PC-9 (cell line): Measurements from ENCODE around the gene TTK. TPM values are rescaled to one million over a fixed set of nuclear protein-coding genes. Genes with fewer than 3 reads are reported as not detected.

Experiments used
- BruUV-seq: library from RNA; stranded (reverse); fragments of 400-500 nt; replicated peaks from 2 replicates; lab custom pipeline; 2021; lab: Mats Ljungman, UMichigan
- CTCF ChIA-PET: fragments of 300-600 bp; sonication (Branson Sonifier 250); formaldehyde crosslinking; loops from one replicate; lab custom pipeline; 2022; ENCODE audit warnings: antibody characterized with exemption; lab: Charles Lee
- POLR2A ChIA-PET: fragments of 300-600 bp; sonication (Branson Sonifier 250); formaldehyde crosslinking; loops from one replicate; lab custom pipeline; 2022; ENCODE audit warnings: antibody characterized with exemption; ENCODE audit not compliant: unreplicated experiment; lab: Charles Lee
- DNase-seq, 2 experiments: peaks; one replicate each; pipeline versions ENCODE4 v3.0.0 to v3.0.0-alpha.2; 2015 to 2022; ENCODE audit warnings: mixed read lengths in 1 of 2
- H2AFZ ChIP-seq: fragments of 200-600 bp; sonication (generic); 2 replicates; pipeline ENCODE4 v1.8.1; 2017; ENCODE audit warnings: antibody characterized with exemption
- H3F3A ChIP-seq: fragments of 200-600 bp; sonication (generic); 2 replicates; pipeline ENCODE4 v1.8.1; 2017; ENCODE audit warnings: antibody characterized with exemption, mild to moderate bottlenecking, low read depth; ENCODE audit not compliant: insufficient read depth
- H3K27ac ChIP-seq: fragments of 200-600 bp; sonication (generic); 2 replicates; pipeline ENCODE4 v1.6.1; 2016; ENCODE audit warnings: mixed run types
- H3K27me3 ChIP-seq: fragments of 200-600 bp; sonication (generic); 2 replicates; pipeline ENCODE4 v1.6.1; 2016; ENCODE audit warnings: low read depth, mixed run types; ENCODE audit not compliant: insufficient read depth
- H3K36me3 ChIP-seq: fragments of 200-600 bp; sonication (generic); 2 replicates; pipeline ENCODE4 v1.6.1; 2016; ENCODE audit warnings: low read depth, mixed run types
- H3K4me1 ChIP-seq: fragments of 200-600 bp; sonication (generic); replicated peaks from 2 replicates; pipeline ENCODE4 v1.6.1; 2016; ENCODE audit warnings: mixed run types; ENCODE audit not compliant: insufficient read depth
- H3K4me2 ChIP-seq: fragments of 200-600 bp; sonication (generic); 2 replicates; pipeline ENCODE4 v1.6.1; 2017; ENCODE audit warnings: mixed run types
- H3K4me3 ChIP-seq: fragments of 200-600 bp; sonication (generic); 2 replicates; pipeline ENCODE4 v1.6.1; 2016; ENCODE audit warnings: mixed run types
- H3K79me2 ChIP-seq: fragments of 200-600 bp; sonication (generic); 2 replicates; pipeline ENCODE4 v1.6.1; 2017; ENCODE audit warnings: low read depth, mixed run types
- H3K9me2 ChIP-seq: fragments of 200-600 bp; sonication (generic); 2 replicates; pipeline ENCODE4 v1.8.1; 2017; ENCODE audit warnings: mild to moderate bottlenecking; ENCODE audit not compliant: insufficient read depth
- H3K9me3 ChIP-seq: fragments of 200-600 bp; sonication (generic); 2 replicates; pipeline ENCODE4 v1.8.1; 2016; ENCODE audit warnings: low read depth; ENCODE audit not compliant: insufficient read depth
- H4K20me1 ChIP-seq: fragments of 200-600 bp; sonication (generic); 2 replicates; pipeline ENCODE4 v1.8.1; 2017; ENCODE audit not compliant: insufficient read depth
- CTCF ChIP-seq: fragments of 200-600 bp; sonication (generic); conservative IDR thresholded peaks from 2 replicates; pipeline ENCODE4 v1.6.1; 2017; ENCODE audit warnings: mixed run types, antibody characterized with exemption, mild to moderate bottlenecking, moderate library complexity
- EZH2 ChIP-seq: fragments of 200-600 bp; sonication (generic); IDR thresholded peaks from 2 replicates; pipeline ENCODE4 v1.8.0; 2017; ENCODE audit warnings: antibody characterized with exemption, low read depth
- intact Hi-C: fragments of 100-400 bp; cut with micrococcal nuclease; formaldehyde crosslinking; loops from one replicate; pipeline ENCODE4 v1.10.0; 2022; ENCODE audit not compliant: unreplicated experiment
- total RNA-seq: library from RNA; stranded (reverse); gene quantifications from 2 replicates; pipeline ENCODE4 v1.2.3, GENCODE V29; 2021

TTK gene
- total RNA-seq, 1 experiment from 2014 or later, result 40.3 TPM

GRCh38 chr6:79967178-79967577 lies 37.3 kb upstream of the TTK start:
- ChIA-PET POLR2A (no interaction called here), CTCF (no interaction called here)
- H3K9me3 ChIP-seq, result no peaks in the 10 kb centered on the region
- H3K4me3 ChIP-seq, result no peak overlapping the region
- H3K79me2 ChIP-seq, result no peaks in the 10 kb centered on the region
- H3K4me2 ChIP-seq, result no peak overlapping the region
- TF ChIP-seq CTCF (no peak), EZH2 (no peak)
- DNase-seq, result no peak
- H3K27me3 ChIP-seq, result no peaks in the 10 kb centered on the region
- H3F3A ChIP-seq, result no peaks in the 10 kb centered on the region
- H3K27ac ChIP-seq, result no peak overlapping the region
- no peak overlapping the region for H2AFZ ChIP-seq
- H3K4me1 ChIP-seq, result no peaks in the 10 kb centered on the region
- intact Hi-C loops, result no loop called here
- no peaks in the 10 kb centered on the region for H3K9me2 ChIP-seq
- no peaks in the 10 kb centered on the region for H4K20me1 ChIP-seq
- BruUV-seq, result no TSS peak
- H3K36me3 ChIP-seq, result no peaks in the 10 kb centered on the region

GRCh38 chr6:79969784-79970183 lies 34.7 kb upstream of the TTK start:
- no peak for DNase-seq
- H2AFZ ChIP-seq, result no peak overlapping the region
- H3K27me3 ChIP-seq, result no peaks in the 10 kb centered on the region
- no peaks in the 10 kb centered on the region for H3F3A ChIP-seq
- intact Hi-C loops, result no loop called here
- H3K4me1 ChIP-seq, result no peaks in the 10 kb centered on the region
- BruUV-seq, result no TSS peak
- H3K9me3 ChIP-seq, result no peaks in the 10 kb centered on the region
- POLR2A ChIA-PET, result no interaction called here
- CTCF ChIA-PET, result no interaction called here
- no peaks in the 10 kb centered on the region for H3K9me2 ChIP-seq
- no peak overlapping the region for H3K27ac ChIP-seq
- no peak for TF ChIP-seq EZH2
- no peak for TF ChIP-seq CTCF
- no peak overlapping the region for H3K4me2 ChIP-seq
- H3K4me3 ChIP-seq, result no peak overlapping the region
- no peaks in the 10 kb centered on the region for H3K79me2 ChIP-seq
- no peaks in the 10 kb centered on the region for H4K20me1 ChIP-seq
- no peaks in the 10 kb centered on the region for H3K36me3 ChIP-seq

DNA sequence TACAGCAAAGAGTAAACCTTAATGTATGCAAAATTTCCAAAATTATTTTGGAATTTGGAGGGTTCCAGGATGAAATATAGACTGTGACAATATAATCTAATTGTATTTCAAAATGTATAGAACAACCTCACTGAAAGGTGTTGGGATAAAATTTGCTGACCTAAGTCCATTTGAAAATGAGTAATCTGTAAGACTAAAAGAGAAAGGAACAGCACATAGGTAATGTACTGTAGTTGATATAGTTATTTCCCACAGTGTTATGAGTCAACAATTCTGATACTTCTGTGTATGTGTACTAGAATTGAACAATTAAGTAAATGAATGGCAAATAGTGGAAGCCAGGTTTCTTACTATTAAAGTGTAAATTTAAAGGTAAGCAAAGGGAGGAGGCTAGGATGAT lies 33.3 kb upstream of the TTK start:
- CTCF ChIA-PET, result no interaction called here
- no peak for DNase-seq
- no peaks in the 10 kb centered on the region for H3K9me3 ChIP-seq
- H3F3A ChIP-seq, result no peaks in the 10 kb centered on the region
- H3K4me2 ChIP-seq, result no peak overlapping the region
- BruUV-seq, result no TSS peak
- intact Hi-C loops, result no loop called here
- H3K4me1 ChIP-seq, result no peaks in the 10 kb centered on the region
- no peaks in the 10 kb centered on the region for H4K20me1 ChIP-seq
- H3K27me3 ChIP-seq, result no peaks in the 10 kb centered on the region
- no peak overlapping the region for H3K4me3 ChIP-seq
- TF ChIP-seq EZH2 (no peak), CTCF (no peak)
- POLR2A ChIA-PET, result no interaction called here
- no peak overlapping the region for H3K27ac ChIP-seq
- H3K36me3 ChIP-seq, result no peaks in the 10 kb centered on the region
- no peaks in the 10 kb centered on the region for H3K79me2 ChIP-seq
- no peak overlapping the region for H2AFZ ChIP-seq
- no peaks in the 10 kb centered on the region for H3K9me2 ChIP-seq
